ENCODE data around the gene TCF7.
A peak's percentile ranks its signal among the peaks of the same experiment; 100 is the strongest.

Gene TCF7

DNA sequence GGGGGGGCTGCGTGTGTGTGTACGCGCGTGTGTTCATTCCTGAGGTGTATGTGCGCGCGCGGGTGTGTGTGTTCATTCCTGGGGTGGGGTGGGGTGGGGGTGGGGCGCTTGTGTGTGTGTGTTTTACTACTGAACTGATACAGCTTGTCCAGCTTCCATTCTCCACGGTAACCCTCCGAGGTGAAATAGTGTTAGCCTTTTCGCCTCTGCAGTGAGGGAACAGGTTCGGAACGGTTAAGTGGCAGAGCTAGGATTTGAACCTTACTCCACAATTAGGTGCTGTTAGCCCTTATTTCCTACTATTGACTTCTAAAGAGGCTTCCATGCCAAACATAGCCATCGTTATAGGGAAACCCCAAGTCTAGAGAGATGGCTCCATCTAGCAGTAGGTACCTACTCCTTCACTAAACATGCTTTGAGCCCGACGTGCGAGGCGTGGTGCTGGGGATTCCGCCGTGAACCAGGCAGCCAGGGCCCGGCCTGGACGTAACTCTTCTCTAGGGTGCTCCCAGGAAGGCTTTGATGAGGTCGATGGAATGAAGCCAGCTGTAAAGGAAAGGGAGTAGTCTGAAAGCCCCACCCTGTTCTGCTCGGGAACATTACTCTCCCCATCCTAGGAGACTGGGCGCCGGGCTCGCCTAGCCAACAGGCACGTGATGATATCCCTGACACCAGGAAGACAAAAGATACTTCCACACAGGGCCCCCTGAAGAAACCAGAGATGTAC is 63.1 kb downstream of the TCF7 start:
- Histone ChIP-seq H3K4me1 (ENCODE audit: control insufficient read depth, low read depth, low read length) (peaks cover 3% of the 10 kb centered on the region), H2AK5ac (ENCODE audit: low read length) (peak overlapping the region; percentile 98), H3K4me2 (ENCODE audit: low read length) (peak overlapping the region; percentile 85), H3K27ac (ENCODE audit: low read depth, low read length) (peak overlapping the region; percentile 51), H3K79me2 (ENCODE audit: control insufficient read depth, insufficient read depth, low read length) (peaks cover 33% of the 10 kb centered on the region), H3K36me3 (ENCODE audit: control insufficient read depth, insufficient read depth, low read length) (peaks cover 1% of the 10 kb centered on the region), H2BK120ac (ENCODE audit: low read depth, low read length) (no peak overlapping the region), H3K27me3 (ENCODE audit: insufficient read depth, low read length, poor library complexity) (no peaks in the 10 kb centered on the region), H4K5ac (ENCODE audit: low read length) (peak overlapping the region; percentile 100), H4K8ac (ENCODE audit: low read depth, low read length) (no peak overlapping the region), H2BK15ac (replicated peaks; ENCODE audit: low read depth) (no peak overlapping the region), H3K56ac (ENCODE audit: low read length) (peak overlapping the region; percentile 95), H2BK5ac (ENCODE audit: low read length) (no peak overlapping the region), H3K18ac (ENCODE audit: low read length) (peak overlapping the region; percentile 76), H3K4me3 (ENCODE audit: low read length) (peak overlapping the region; percentile 60), H3K9ac (ENCODE audit: low read length) (peak overlapping the region; percentile 96), H3K79me1 (ENCODE audit: low read length) (peaks cover 4% of the 10 kb centered on the region), H3K4ac (ENCODE audit: low read depth, low read length) (peak overlapping the region; percentile 89), H3K23ac (ENCODE audit: low read length) (no peak overlapping the region)
- peak; percentile 26 for DNase-seq
- WGBS (ENCODE audit: extremely low coverage, insufficient coverage, low lambda C conversion rate) = no CpG with 5 or more reads among the region's 29 CpGs

DNA sequence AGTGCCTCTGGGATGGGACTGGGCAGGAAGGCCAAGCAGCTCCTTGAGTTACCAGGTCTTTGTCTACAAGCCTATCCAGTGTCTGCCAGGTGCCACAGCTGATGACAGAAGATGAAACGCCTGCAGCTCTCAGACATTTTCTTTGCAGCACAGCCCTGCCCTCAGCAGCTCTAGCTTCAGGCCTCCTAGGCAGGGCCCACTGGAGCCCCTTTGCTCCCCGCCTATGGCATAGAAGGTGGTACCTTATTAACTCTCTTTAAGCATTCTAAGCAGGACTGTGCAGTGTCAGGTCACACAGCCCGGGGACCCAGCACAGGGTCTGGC is 63.6 kb downstream of the TCF7 start:
- Histone ChIP-seq H3K79me2 (ENCODE audit: control insufficient read depth, insufficient read depth, low read length) (peaks cover 31% of the 10 kb centered on the region), H4K5ac (ENCODE audit: low read length) (no peak overlapping the region), H2AK5ac (ENCODE audit: low read length) (no peak overlapping the region), H3K27ac (ENCODE audit: low read depth, low read length) (no peak overlapping the region), H3K4ac (ENCODE audit: low read depth, low read length) (peak overlapping the region; percentile 89), H2BK15ac (replicated peaks; ENCODE audit: low read depth) (no peak overlapping the region), H3K4me2 (ENCODE audit: low read length) (no peak overlapping the region), H3K9ac (ENCODE audit: low read length) (no peak overlapping the region), H2BK120ac (ENCODE audit: low read depth, low read length) (no peak overlapping the region), H4K8ac (ENCODE audit: low read depth, low read length) (no peak overlapping the region), H3K27me3 (ENCODE audit: insufficient read depth, low read length, poor library complexity) (no peaks in the 10 kb centered on the region), H3K56ac (ENCODE audit: low read length) (no peak overlapping the region), H3K4me3 (ENCODE audit: low read length) (no peak overlapping the region), H3K18ac (ENCODE audit: low read length) (no peak overlapping the region), H3K79me1 (ENCODE audit: low read length) (peaks cover 4% of the 10 kb centered on the region), H3K4me1 (ENCODE audit: control insufficient read depth, low read depth, low read length) (peaks cover 3% of the 10 kb centered on the region), H2BK5ac (ENCODE audit: low read length) (no peak overlapping the region), H3K23ac (ENCODE audit: low read length) (no peak overlapping the region), H3K36me3 (ENCODE audit: control insufficient read depth, insufficient read depth, low read length) (peaks cover 1% of the 10 kb centered on the region)
- DNase-seq = no peak
- WGBS (ENCODE audit: extremely low coverage, insufficient coverage, low lambda C conversion rate) = no CpG with 5 or more reads among the region's 3 CpGs

DNA sequence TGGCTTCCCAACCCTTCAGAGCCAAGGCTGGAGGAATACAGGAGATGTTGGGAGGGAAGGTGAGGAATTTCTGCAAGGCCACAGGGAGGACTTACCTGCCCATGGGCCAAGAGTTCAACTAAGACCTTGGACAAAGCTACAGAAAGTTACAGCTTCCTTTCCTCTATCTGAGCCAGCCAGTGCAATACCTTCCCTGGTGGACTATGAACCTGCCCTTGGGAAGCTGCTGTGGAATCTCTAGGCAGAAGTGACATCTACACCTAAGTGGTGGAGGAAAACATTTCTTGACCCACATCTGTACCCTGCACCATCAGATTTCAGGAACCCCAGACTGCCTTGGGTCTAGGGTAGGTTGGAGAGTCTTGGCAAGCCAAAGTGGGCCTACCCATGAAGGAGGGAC is 69.0 kb downstream of the TCF7 start:
- Histone ChIP-seq H3K79me2 (ENCODE audit: control insufficient read depth, insufficient read depth, low read length) (no peaks in the 10 kb centered on the region), H3K56ac (ENCODE audit: low read length) (no peak overlapping the region), H2AK5ac (ENCODE audit: low read length) (no peak overlapping the region), H3K27ac (ENCODE audit: low read depth, low read length) (no peak overlapping the region), H3K4me1 (ENCODE audit: control insufficient read depth, low read depth, low read length) (no peaks in the 10 kb centered on the region), H3K4me2 (ENCODE audit: low read length) (no peak overlapping the region), H3K23ac (ENCODE audit: low read length) (no peak overlapping the region), H3K4ac (ENCODE audit: low read depth, low read length) (no peak overlapping the region), H4K8ac (ENCODE audit: low read depth, low read length) (no peak overlapping the region), H3K27me3 (ENCODE audit: insufficient read depth, low read length, poor library complexity) (no peaks in the 10 kb centered on the region), H2BK15ac (replicated peaks; ENCODE audit: low read depth) (no peak overlapping the region), H3K36me3 (ENCODE audit: control insufficient read depth, insufficient read depth, low read length) (no peaks in the 10 kb centered on the region), H3K4me3 (ENCODE audit: low read length) (no peak overlapping the region), H3K9ac (ENCODE audit: low read length) (no peak overlapping the region), H2BK5ac (ENCODE audit: low read length) (no peak overlapping the region), H3K79me1 (ENCODE audit: low read length) (no peaks in the 10 kb centered on the region), H4K5ac (ENCODE audit: low read length) (no peak overlapping the region), H2BK120ac (ENCODE audit: low read depth, low read length) (no peak overlapping the region), H3K18ac (ENCODE audit: low read length) (no peak overlapping the region)
- no peak for DNase-seq

DNA sequence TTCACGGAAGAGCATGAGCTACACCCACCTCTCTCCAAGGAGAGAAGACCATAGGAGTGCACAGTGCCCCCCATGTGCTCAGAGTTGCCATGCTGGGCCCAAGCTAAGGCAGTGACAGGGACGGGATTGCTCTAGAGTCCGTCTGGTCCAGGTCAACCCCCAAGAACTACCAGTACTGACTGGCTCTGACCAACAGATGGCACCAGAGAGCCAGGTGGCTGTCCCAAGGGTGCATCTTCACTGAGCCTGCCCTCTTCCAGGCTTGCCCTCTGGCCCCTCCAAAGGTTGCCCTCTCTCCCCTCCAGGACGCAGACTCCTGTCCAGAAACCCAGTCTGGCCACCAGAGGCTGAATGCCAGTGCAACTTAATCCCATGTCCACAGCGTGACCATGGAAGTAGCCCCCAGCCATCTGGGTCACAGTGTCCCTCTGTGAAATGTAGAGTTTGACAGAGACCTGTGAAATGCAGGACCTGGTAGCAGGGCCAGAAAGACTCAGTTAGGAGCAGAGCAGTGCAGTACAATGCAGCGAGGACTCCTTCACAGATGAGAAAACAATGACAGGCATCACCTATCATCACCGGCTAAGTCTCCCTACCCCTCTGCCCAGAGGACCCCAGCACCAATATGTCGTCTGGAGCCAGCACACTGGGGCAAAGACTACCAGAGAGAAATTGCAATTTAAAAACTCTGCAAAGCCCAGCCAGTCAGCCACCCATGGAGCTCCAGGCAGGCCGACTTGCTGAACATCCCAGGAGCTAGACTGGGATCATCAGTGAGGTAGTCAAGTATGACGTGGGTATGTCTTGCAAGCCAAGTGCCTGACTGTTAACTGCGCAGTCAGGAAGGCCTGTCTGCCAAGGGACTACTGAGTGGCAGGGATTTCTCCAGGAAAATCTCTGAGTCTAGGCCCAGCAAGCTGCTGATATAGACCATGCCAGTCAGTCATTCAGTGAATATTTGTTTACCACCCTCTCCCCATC is 70.0 kb downstream of the TCF7 start:
- no peak overlapping the region for H2BK120ac ChIP-seq (ENCODE audit: low read depth, low read length)
- H2BK15ac ChIP-seq (replicated peaks; ENCODE audit: low read depth) = no peak overlapping the region
- H3K23ac ChIP-seq (ENCODE audit: low read length) = no peak overlapping the region
- no peaks in the 10 kb centered on the region for H3K4me1 ChIP-seq (ENCODE audit: control insufficient read depth, low read depth, low read length)
- no peak overlapping the region for H2AK5ac ChIP-seq (ENCODE audit: low read length)
- no peak overlapping the region for H3K27ac ChIP-seq (ENCODE audit: low read depth, low read length)
- H3K36me3 ChIP-seq (ENCODE audit: control insufficient read depth, insufficient read depth, low read length) = no peaks in the 10 kb centered on the region
- H3K9ac ChIP-seq (ENCODE audit: low read length) = no peak overlapping the region
- no peak overlapping the region for H4K8ac ChIP-seq (ENCODE audit: low read depth, low read length)
- no peak overlapping the region for H3K4me3 ChIP-seq (ENCODE audit: low read length)
- H3K79me1 ChIP-seq (ENCODE audit: low read length) = no peaks in the 10 kb centered on the region
- no peak overlapping the region for H2BK5ac ChIP-seq (ENCODE audit: low read length)
- no peaks in the 10 kb centered on the region for H3K79me2 ChIP-seq (ENCODE audit: control insufficient read depth, insufficient read depth, low read length)
- H3K27me3 ChIP-seq (ENCODE audit: insufficient read depth, low read length, poor library complexity) = no peaks in the 10 kb centered on the region
- no peak overlapping the region for H3K4ac ChIP-seq (ENCODE audit: low read depth, low read length)
- no peak overlapping the region for H3K18ac ChIP-seq (ENCODE audit: low read length)
- peak; percentile 82 for DNase-seq
- WGBS (ENCODE audit: extremely low coverage, insufficient coverage, low lambda C conversion rate) = no CpG with 5 or more reads among the region's 11 CpGs
- H4K5ac ChIP-seq (ENCODE audit: low read length) = no peak overlapping the region
- no peak overlapping the region for H3K4me2 ChIP-seq (ENCODE audit: low read length)
- no peak overlapping the region for H3K56ac ChIP-seq (ENCODE audit: low read length)

DNA sequence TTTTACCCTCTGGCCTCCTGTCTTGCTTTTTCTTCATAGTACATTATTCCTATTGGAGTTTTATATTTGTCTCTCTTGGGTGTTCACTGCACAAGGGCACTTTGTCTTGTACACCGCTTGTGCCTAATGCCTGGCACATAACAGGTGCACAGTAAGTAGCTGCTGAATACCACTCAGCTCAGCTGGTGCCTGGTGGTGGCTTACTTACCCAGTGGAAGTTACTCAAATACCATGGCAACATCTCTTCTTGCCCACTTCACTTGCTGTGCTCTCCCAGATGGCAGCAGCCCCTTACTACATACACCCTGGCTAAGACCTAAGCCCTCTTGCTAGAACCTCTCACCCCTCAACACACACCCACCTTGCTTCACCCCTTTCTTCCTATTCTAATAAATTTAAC is 73.6 kb downstream of the TCF7 start:
- Histone ChIP-seq H4K8ac (ENCODE audit: low read depth, low read length) (no peak overlapping the region), H3K9ac (ENCODE audit: low read length) (no peak overlapping the region), H3K27ac (ENCODE audit: low read depth, low read length) (no peak overlapping the region), H4K5ac (ENCODE audit: low read length) (no peak overlapping the region), H2AK5ac (ENCODE audit: low read length) (no peak overlapping the region), H3K4me1 (ENCODE audit: control insufficient read depth, low read depth, low read length) (no peaks in the 10 kb centered on the region), H2BK120ac (ENCODE audit: low read depth, low read length) (no peak overlapping the region), H3K18ac (ENCODE audit: low read length) (no peak overlapping the region), H3K27me3 (ENCODE audit: insufficient read depth, low read length, poor library complexity) (no peaks in the 10 kb centered on the region), H3K36me3 (ENCODE audit: control insufficient read depth, insufficient read depth, low read length) (no peaks in the 10 kb centered on the region), H2BK5ac (ENCODE audit: low read length) (no peak overlapping the region), H3K23ac (ENCODE audit: low read length) (no peak overlapping the region), H3K4me3 (ENCODE audit: low read length) (no peak overlapping the region), H3K79me1 (ENCODE audit: low read length) (no peaks in the 10 kb centered on the region), H3K4ac (ENCODE audit: low read depth, low read length) (no peak overlapping the region), H2BK15ac (replicated peaks; ENCODE audit: low read depth) (no peak overlapping the region), H3K4me2 (ENCODE audit: low read length) (no peak overlapping the region), H3K79me2 (ENCODE audit: control insufficient read depth, insufficient read depth, low read length) (no peaks in the 10 kb centered on the region), H3K56ac (ENCODE audit: low read length) (no peak overlapping the region)
- no CpG with 5 or more reads among the region's 1 CpG for WGBS (ENCODE audit: extremely low coverage, insufficient coverage, low lambda C conversion rate)
- no peak for DNase-seq
